ENCODE measurements around the gene TDRD15.
"Not testable (repeated sequence)": the region's sequence is repeated elsewhere in the genome, so short reads cannot be mapped to it uniquely, and the experiment has no call there.

TDRD15 gene

GRCh38 chr2:21148718-21149117 lies 24.9 kb downstream of the TDRD15 start:
- no peak for DNase-seq

GRCh38 chr2:21151234-21151633 lies 27.5 kb downstream of the TDRD15 start:
- not testable (repeated sequence) for DNase-seq

GRCh38 chr2:21155365-21156136 lies 31.8 kb downstream of the TDRD15 start:
- no peak for DNase-seq

GRCh38 chr2:21161122-21161521 lies 37.4 kb downstream of the TDRD15 start:
- DNase-seq = no peak

GRCh38 chr2:21161832-21162614 lies 38.3 kb downstream of the TDRD15 start:
- no peak for DNase-seq

GRCh38 chr2:21162615-21162878 lies 38.8 kb downstream of the TDRD15 start:
- DNase-seq = no peak

- DNase-seq = no peak
Measured at GRCh38 chr2:21163213-21163612, 39.4 kb downstream of the TDRD15 start.

- no peak for DNase-seq
Measured at GRCh38 chr2:21165350-21165749, 41.6 kb downstream of the TDRD15 start.

GRCh38 chr2:21175895-21176646 lies 52.3 kb downstream of the TDRD15 start:
- DNase-seq = no peak

- no peak for DNase-seq
Measured at GRCh38 chr2:21181957-21182356, 58.2 kb downstream of the TDRD15 start.

- no peak for DNase-seq
Measured at GRCh38 chr2:21183306-21183705, 59.5 kb downstream of the TDRD15 start.

- DNase-seq = no peak
Measured at GRCh38 chr2:21183726-21184125, 60.0 kb downstream of the TDRD15 start.

GRCh38 chr2:21191535-21191934 lies 67.8 kb downstream of the TDRD15 start:
- no peak for DNase-seq

Measured in SIG-M5 (cell line).